GM12878 (cell line): ENCODE measurements around the gene HMBS. TPM values are rescaled to one million over a fixed set of nuclear protein-coding genes. Genes with fewer than 3 reads are reported as not detected.

Experiments used
- ATAC-seq: fragments of 200-7000 bp; cut with Tn5 transposase; 3 replicates; pipeline ENCODE4 v1.9.1; 2020; ENCODE audit warnings: mild to moderate bottlenecking, moderate library complexity
- BruUV-seq: library from RNA; stranded (reverse); fragments of 400-500 nt; replicated peaks from 2 replicates; lab custom pipeline; 2021; lab: Mats Ljungman, UMichigan
- CTCF ChIA-PET: fragments of 300-600 bp; sonication (Branson Sonifier 250); formaldehyde crosslinking; extraction: SDS; loops from one replicate; lab custom pipeline; 2021; ENCODE audit warnings: inconsistent platforms; lab: Yijun Ruan, JAX
- POLR2A ChIA-PET: fragments of 350-600 bp; formaldehyde crosslinking; extraction: SDS; loops from one replicate; lab custom pipeline; 2021; ENCODE audit warnings: inconsistent platforms; lab: Charles Lee
- RAD21 ChIA-PET: fragments of 300-600 bp; sonication (Branson Sonifier 250); formaldehyde crosslinking; loops from one replicate; lab custom pipeline; 2023; ENCODE audit warnings: antibody characterized with exemption; ENCODE audit not compliant: unreplicated experiment; lab: Charles Lee
- SMC1A ChIA-PET: fragments of 300-600 bp; sonication (Branson Sonifier 250); formaldehyde crosslinking; loops from one replicate; lab custom pipeline; 2023; ENCODE audit not compliant: unreplicated experiment, uncharacterized antibody; lab: Charles Lee
- DNase-seq: peaks from one replicate; pipeline ENCODE4 v3.0.0-alpha.2; 2011; ENCODE audit warnings: low read depth, low spot score
- FAIRE-seq: peaks from 3 replicates; lab custom pipeline; 2011; peaks lifted over from hg19 to GRCh38; lab: Jason Lieb, UNC
- H2AFZ ChIP-seq: 2 replicates; pipeline ENCODE4 v1.6.0; 2011; ENCODE audit warnings: low read depth, low read length, control low read depth; ENCODE audit not compliant: control insufficient read depth
- H3K27ac ChIP-seq: 2 replicates; pipeline ENCODE4 v1.5.1; 2011; ENCODE audit warnings: control low read depth; ENCODE audit not compliant: control insufficient read depth, insufficient read depth
- H3K27me3 ChIP-seq, 2 experiments: replicated peaks in 1 of 2; 2 replicates each; pipeline versions ENCODE4 v1.6.0 to v1.6.1; 2011; ENCODE audit warnings: low read length in 1 of 2; ENCODE audit not compliant: control insufficient read depth in 2 of 2, insufficient read depth in 2 of 2
- H3K36me3 ChIP-seq, 2 experiments: 2 replicates each; pipeline ENCODE4 v1.5.1; 2011; ENCODE audit warnings: low read length in 1 of 2; ENCODE audit not compliant: control insufficient read depth in 2 of 2, insufficient read depth in 2 of 2
- H3K4me1 ChIP-seq: 2 replicates; pipeline ENCODE4 v1.6.1; 2011; ENCODE audit warnings: mild to moderate bottlenecking, low read length, moderate library complexity, mixed read lengths; ENCODE audit not compliant: control insufficient read depth, insufficient read depth
- H3K4me2 ChIP-seq: 2 replicates; pipeline ENCODE4 v1.6.0; 2011; ENCODE audit warnings: control low read depth; ENCODE audit not compliant: control insufficient read depth, insufficient read depth
- H3K4me3 ChIP-seq: fragments of 200-600 bp; sonication (generic); 2 replicates; pipeline ENCODE4 v1.5.1; 2016
- H3K79me2 ChIP-seq: 2 replicates; pipeline ENCODE4 v1.6.0; 2011; ENCODE audit warnings: low read length; ENCODE audit not compliant: control insufficient read depth, insufficient read depth
- H3K9ac ChIP-seq: 2 replicates; pipeline ENCODE4 v1.8.0; 2011; ENCODE audit warnings: low read length, control low read depth, mixed read lengths; ENCODE audit not compliant: control insufficient read depth, insufficient read depth
- H3K9me3 ChIP-seq: replicated peaks from 3 replicates; pipeline ENCODE4 v1.5.1; 2011; ENCODE audit warnings: mild to moderate bottlenecking, low read length; ENCODE audit not compliant: control insufficient read depth, insufficient read depth
- H4K20me1 ChIP-seq: 2 replicates; pipeline ENCODE4 v1.6.0; 2011; ENCODE audit not compliant: control insufficient read depth, insufficient read depth
- BACH1 ChIP-seq: fragments of 450-650 bp; IDR thresholded peaks from 2 replicates; pipeline ENCODE4 v1.6.1; 2017; ENCODE audit warnings: mild to moderate bottlenecking, borderline replicate concordance
- HDAC2 ChIP-seq: fragments of 200-600 bp; sonication (generic); IDR thresholded peaks from 2 replicates; pipeline ENCODE4 v1.6.1; 2017
- NFIC ChIP-seq: IDR thresholded peaks from 2 replicates; pipeline ENCODE4 v1.6.1; 2012; ENCODE audit warnings: low read depth, mild to moderate bottlenecking, inconsistent platforms, low read length, moderate library complexity
- RELA ChIP-seq: fragments of 450-650 bp; IDR thresholded peaks from 2 replicates; pipeline ENCODE4 v1.8.0; 2014; ENCODE audit warnings: borderline replicate concordance; ENCODE audit not compliant: partially characterized antibody
- REST ChIP-seq: IDR thresholded peaks from 2 replicates; pipeline ENCODE4 v1.6.1; 2012; ENCODE audit warnings: mild to moderate bottlenecking, low read depth, low read length
- USF2 ChIP-seq: IDR thresholded peaks from 2 replicates; pipeline ENCODE4 v1.6.1; 2011; ENCODE audit warnings: low read depth, low read length, improper control_type of control experiment, borderline replicate concordance
- ZBTB4 ChIP-seq: fragments of 450-650 bp; formaldehyde crosslinking; IDR thresholded peaks from 2 replicates; pipeline ENCODE4 v1.4.0; 2022; ENCODE audit warnings: mild to moderate bottlenecking, moderate library complexity
- WGBS: methylation state at CpG from one replicate; pipeline ENCODE4 v1.1.6; 2016; ENCODE audit warnings: low lambda C conversion rate; ENCODE audit not compliant: insufficient replicate concordance, insufficient coverage; ENCODE audit errors: missing lambda C conversion rate; 5-methylcytosine and 5-hydroxymethylcytosine counted together
- in situ Hi-C: fragments of 300-500 bp; cut with MboI; formaldehyde crosslinking; loops from 9 replicates; pipeline ENCODE4 v1.14.3; 2018; ENCODE audit warnings: mixed read lengths
- intact Hi-C: fragments of 100-400 bp; cut with micrococcal nuclease; formaldehyde crosslinking; loops from one replicate; pipeline ENCODE4 v1.14.2; 2022; ENCODE audit not compliant: unreplicated experiment
- polyA plus RNA-seq, 11 experiments: library from polyadenylated mRNA; depleted of rRNA in 4 of 11; unstranded in 6 of 11; stranded (reverse) in 5 of 11; fragments of >200 nt; fragmentation: Nextera tagmentation in 4 of 11; fragmentation: Illumina TruSeq in 1 of 11; extraction: Ambion mirVana in 4 of 11; extraction: Trizol in 1 of 11; gene quantifications; 1 replicate in 1 of 11; 2 replicates in 10 of 11; pipeline versions ENCODE4 v1.2.1 to v1.2.3, GENCODE V29; 2011 to 2016; ENCODE audit warnings: inconsistent platforms in 2 of 11, missing spikeins in 2 of 11, low read depth in 1 of 11
- total RNA-seq, 4 experiments: library from RNA; depleted of rRNA in 3 of 4; stranded (reverse); fragments of >200 nt in 3 of 4; fragmentation: Illumina TruSeq in 1 of 4; extraction: Trizol in 1 of 4; gene quantifications; 2 replicates each; pipeline versions ENCODE4 v1.2.1 to v1.2.3, GENCODE V29; 2013 to 2021

The HMBS gene
- total and polyA plus RNA-seq, 10 of the 15 experiments (the other 5 are each of a cell fraction or from before 2014, with no cell fraction given) = 17.7 to 96.7 (median 49.7) TPM

GRCh38 chr11:119116235-119116594 lies 31.5 kb downstream of the HMBS start:
- Histone ChIP-seq H2AFZ (no peak overlapping the region), H3K9ac (no peak overlapping the region), H3K4me1 (peaks cover 7% of the 10 kb centered on the region), H4K20me1 (no peaks in the 10 kb centered on the region)
- CTCF ChIA-PET = interaction anchor here (0.8 kb wide), 1 partner anchor 18 kb away, joined by 3 read pairs; no protein-coding TSS in a partner anchor
- WGBS = 95% methylated on average over 10 of the region's 10 CpGs
- no peak for FAIRE-seq
- TF ChIP-seq REST = no peak
- no peak for TF ChIP-seq HDAC2
- no peak for TF ChIP-seq ZBTB4
- TF ChIP-seq RELA = no peak
- TF ChIP-seq USF2 = no peak
- no peak for TF ChIP-seq NFIC
- no peak for TF ChIP-seq BACH1
- TF ChIP-seq, all 136 proteins: peak for 0
- ChIA-PET RAD21 (no interaction called here), SMC1A (no interaction called here), POLR2A (interaction anchor here (0.6 kb wide), 1 partner anchor 88 kb away, joined by 3 read pairs; no protein-coding TSS in a partner anchor)
- H3K9me3 ChIP-seq = no peaks in the 10 kb centered on the region
- no peak for ATAC-seq
- no peak for DNase-seq
- H3K4me2 ChIP-seq = no peak overlapping the region
- H3K79me2 ChIP-seq = no peaks in the 10 kb centered on the region
- BruUV-seq = no TSS peak
- no peak overlapping the region for H3K4me3 ChIP-seq
- H3K27me3 ChIP-seq = no peaks in the 10 kb centered on the region
- intact Hi-C loops = no loop called here
- in situ Hi-C loops = no loop called here
- peaks cover 13 to 19% of the 10 kb centered on the region in 2 experiments for H3K36me3 ChIP-seq
- H3K27ac ChIP-seq = no peak overlapping the region
